GM12872 (cell line): ENCODE data around the gene SMC6.

ENCODE experiments used
- TF ChIP-seq, protein P1 (sequence below): IDR thresholded peaks from 3 replicates; pipeline ENCODE4 v1.5.1; 2011; ENCODE audit warnings: low read depth, mild to moderate bottlenecking, low read length, moderate library complexity; ENCODE audit not compliant: insufficient read depth

SMC6 gene

DNA sequence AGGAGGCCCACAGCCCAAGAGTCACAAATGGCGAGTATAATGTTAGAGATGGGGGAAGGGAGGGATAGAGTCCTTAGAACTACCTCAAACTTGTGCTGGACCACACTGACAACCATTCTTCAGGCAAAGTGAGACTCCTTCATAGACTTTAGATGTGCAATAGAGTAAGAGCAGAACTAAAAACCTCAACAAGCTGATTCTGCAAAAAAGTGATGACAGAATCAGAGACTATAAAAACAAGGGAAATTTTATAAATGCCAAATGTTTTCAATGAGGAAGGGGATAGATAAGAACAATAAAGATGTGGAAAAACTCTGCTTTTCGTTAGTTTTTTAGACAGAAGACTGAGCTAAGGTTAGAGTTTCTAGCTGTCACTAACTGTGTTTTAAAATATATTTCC is 17.7 kb downstream of the SMC6 start:
- TF ChIP-seq, protein P1, sequence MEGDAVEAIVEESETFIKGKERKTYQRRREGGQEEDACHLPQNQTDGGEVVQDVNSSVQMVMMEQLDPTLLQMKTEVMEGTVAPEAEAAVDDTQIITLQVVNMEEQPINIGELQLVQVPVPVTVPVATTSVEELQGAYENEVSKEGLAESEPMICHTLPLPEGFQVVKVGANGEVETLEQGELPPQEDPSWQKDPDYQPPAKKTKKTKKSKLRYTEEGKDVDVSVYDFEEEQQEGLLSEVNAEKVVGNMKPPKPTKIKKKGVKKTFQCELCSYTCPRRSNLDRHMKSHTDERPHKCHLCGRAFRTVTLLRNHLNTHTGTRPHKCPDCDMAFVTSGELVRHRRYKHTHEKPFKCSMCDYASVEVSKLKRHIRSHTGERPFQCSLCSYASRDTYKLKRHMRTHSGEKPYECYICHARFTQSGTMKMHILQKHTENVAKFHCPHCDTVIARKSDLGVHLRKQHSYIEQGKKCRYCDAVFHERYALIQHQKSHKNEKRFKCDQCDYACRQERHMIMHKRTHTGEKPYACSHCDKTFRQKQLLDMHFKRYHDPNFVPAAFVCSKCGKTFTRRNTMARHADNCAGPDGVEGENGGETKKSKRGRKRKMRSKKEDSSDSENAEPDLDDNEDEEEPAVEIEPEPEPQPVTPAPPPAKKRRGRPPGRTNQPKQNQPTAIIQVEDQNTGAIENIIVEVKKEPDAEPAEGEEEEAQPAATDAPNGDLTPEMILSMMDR, result no peak

DNA sequence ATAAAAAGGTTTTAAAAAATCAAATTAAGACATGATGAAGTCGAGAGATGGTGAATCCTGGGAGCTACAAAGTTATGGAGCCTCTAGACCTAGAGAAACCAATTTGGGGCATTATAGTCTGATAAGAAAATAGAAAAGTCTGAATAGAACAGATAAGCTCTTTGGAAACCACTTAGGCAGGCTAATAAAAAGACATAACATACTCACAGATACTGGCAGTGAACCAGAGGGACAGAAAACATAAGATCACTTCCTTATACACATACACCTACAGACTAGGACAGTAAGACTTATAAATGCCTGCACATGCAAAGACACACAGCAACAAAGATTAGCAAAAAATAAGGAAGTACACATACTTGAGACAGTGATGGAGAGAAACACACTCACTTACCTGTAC is 20.0 kb downstream of the SMC6 start:
- TF ChIP-seq, protein P1, result no peak

DNA sequence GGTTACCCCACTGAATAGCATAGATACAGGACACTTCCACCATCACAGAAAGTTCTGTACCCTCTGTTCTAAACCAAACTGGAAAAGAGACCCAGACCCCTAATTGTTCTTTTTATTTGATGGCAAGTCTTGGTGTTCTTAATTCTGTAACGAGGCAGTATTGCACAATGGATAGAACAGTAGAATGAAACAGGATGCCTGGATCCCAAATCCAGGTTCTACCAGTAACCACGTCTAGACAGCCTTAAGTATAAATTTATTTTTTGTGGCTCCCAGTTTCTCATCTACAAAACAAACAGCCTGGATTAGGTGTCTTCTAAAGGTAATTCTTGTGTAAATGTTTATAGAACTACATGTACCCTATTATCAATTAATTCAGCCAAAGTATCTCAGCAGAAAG is 23.7 kb downstream of the SMC6 start:
- TF ChIP-seq, protein P1, result no peak

DNA sequence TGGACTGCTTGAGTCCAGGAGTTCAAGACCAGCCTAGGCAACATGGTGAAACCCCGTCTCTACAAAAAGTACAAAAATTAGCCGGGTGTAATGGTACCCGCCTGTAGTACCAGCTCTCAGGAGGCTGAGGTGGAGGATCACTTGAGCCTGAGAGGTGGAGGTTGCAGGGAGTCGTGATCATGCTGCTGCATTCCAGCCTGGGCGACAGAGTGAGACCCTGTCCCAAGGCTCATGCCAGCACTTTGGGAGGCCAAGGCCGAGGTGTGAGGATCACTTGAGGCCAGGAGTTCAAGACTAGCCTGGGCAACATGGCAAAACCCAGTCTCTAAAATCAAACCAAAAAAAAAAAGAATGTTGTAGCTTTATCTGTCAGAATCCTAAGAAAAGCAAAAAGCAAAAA is 25.4 kb downstream of the SMC6 start:
- TF ChIP-seq, protein P1, result no peak

DNA sequence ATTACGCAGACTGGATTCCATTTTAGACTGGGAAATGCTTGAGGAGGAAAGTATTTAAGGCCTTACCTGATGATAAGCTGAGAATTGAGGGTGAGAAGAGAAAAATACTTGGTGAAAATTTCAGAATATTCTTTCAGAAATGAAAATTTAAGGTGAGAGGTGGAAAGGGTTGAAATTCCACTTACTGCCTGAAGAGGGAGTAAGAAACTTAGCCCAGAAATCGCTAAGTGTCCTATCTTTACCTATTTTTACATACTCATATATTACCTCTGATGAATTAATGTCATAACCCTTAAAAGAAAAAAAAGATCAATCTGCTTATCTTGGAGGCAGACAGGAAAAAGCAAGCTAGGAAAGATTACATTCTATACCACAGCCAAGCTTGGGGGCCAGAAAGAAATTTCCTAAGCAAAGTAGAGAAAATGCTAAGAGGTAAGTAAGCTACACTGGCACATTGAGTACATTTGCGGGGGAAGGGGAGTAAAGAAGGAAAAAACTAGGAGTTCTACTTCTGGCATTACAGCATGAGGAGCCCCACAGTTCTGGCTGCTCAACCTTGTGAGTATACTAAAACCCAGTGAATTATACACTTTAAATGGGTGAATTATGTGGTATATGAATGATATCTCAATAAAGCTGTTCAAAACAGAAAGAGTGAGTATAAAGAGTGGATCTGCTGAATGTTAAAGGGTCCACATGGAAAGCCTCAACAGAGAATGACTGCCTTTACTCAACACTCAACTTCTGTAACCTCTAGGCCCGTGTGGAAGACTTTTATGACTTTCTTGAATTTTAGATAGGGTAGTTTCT is 33.8 kb downstream of the SMC6 start:
- TF ChIP-seq, protein P1, result peak; percentile 77

DNA sequence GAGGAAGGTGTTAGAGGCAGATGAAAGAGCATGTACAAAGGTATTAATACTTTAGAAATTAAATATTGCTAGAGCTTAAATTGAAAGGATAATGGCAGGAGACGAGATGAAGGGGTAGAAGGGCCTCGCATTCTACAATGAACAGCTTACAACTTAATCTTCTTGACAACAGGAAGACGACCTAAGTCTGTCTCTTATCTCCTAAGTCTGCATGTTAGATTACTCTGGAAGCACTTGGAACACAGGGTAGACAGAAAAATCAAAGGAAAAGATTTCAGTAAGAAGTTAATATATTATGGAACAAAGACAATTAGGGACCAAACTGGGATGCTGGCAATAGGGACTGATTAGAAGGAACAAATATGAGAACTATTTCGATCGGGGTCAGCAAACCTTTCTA is 34.9 kb downstream of the SMC6 start:
- TF ChIP-seq, protein P1, result no peak

DNA sequence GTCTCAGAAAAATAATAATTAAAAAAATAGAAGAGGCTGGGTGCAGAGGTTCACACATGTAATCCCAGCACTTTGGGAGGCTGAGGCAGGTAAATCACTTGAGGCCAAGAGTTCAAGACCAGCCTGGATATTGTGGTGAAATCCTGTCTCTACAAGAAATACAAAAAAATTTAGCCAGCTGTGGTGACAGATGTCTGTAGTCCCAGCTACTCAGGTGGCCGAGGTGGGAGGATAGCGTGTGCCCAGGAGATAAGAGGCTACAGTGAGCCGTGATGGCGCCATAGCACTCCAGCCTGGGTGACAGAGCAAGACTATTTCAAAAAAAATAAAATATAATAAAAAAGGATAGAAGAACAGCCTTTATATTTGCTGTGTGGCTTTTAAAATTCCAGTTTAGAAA is 35.9 kb downstream of the SMC6 start:
- TF ChIP-seq, protein P1, result no peak

DNA sequence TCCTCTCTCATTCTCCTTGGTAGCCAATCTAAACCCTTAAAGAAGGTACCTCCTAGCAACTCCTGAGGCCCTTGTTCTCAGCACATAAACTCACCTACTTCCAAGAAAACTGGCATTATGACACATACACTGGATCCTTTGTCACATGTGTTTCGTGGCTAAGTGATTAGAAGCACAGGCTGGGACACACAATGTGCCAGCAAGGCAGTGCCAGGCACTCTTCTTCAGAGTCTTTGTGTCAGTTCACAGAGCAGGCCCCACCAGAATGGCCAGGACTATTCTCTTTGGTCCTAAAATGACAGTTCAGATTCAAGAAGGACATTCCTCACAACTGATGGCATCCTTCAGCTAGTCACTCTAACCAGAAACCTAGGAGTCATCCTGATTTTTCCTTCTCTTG is 40.3 kb downstream of the SMC6 start:
- TF ChIP-seq, protein P1, result no peak
